ENCODE data around the gene PRDM16. TPM values are rescaled to one million over a fixed set of nuclear protein-coding genes. Genes with fewer than 3 reads are reported as not detected.

Gene PRDM16
- polyA plus RNA-seq, 6 donors from 2014 or later, result not detected

DNA sequence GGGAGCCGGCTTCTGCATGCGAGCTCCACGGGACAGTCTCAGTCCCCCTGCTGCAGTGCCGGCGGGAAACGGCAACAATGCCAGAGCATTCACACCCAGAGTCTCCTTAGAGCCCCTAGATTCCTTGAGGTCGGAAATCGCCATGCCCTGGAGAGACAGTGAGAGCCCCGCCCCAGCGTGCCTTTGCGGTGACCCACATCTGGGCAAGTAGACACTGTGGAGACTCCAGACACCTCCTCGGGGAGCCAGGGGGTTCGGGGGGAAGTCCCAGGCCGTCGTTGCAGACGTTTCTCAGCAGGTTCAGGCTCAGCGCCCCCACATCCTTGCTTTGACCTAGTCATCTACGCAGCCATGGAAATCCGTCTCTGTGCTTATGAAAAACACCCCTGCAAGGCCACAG, 304.2 kb downstream of the PRDM16 start:
- no peak for DNase-seq

DNA sequence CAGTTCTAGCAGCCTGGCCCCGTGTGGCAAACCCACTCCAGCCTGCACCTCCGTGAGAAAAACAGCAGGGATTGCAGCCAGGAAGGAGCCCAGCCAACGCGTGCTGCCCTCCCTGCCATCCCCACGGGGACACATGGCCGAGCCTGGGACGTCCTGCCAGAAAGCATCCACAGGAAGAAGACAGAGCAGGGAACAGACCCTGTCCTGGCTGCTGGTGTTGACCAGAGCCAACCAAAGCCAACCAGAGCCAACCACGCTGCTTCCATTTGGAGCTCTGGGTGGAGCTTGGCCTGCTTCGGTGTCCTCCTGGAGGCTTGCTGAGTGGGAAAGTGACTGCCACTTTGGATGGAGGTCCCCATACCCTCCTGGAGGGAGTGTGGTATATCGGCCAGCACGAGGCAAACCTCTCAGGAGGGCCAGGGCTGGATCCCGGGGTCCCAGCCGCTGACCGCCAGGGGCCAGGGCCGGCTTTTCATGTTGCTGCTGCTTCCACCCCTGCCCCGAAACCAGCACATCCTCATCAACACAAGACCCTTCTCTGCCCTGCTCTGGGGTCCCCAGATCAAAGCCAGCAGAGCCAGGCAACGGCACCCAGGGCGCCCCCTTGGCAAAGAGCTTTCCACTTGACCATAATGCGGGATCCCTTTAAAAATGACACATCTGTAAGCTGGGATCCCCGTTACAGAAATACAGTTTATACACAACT, 304.9 kb downstream of the PRDM16 start:
- Mint-ChIP-seq H3K4me1 (no peaks in the 10 kb centered on the region), H3K9me3 (peaks cover 0 to 8% (median 0%) of the 10 kb centered on the region in 7 donors), H3K36me3 (no peaks in the 10 kb centered on the region), H3K27me3 (peaks cover 0 to 27% (median 19%) of the 10 kb centered on the region in 3 donors), H3K27ac (no peak overlapping the region), H3K4me3 (no peak overlapping the region)
- DNase-seq, result no peak
- ATAC-seq (ENCODE audit: low read depth in 2 of 2), result no peak

More for the DNA sequence above, 304.2 kb downstream of the PRDM16 start:
- Mint-ChIP-seq H3K27ac (no peak overlapping the region), H3K4me3 (no peak overlapping the region), H3K36me3 (no peaks in the 10 kb centered on the region), H3K27me3 (peaks cover 0 to 27% (median 19%) of the 10 kb centered on the region in 3 donors), H3K9me3 (peaks cover 0 to 8% (median 0%) of the 10 kb centered on the region in 7 donors), H3K4me1 (no peaks in the 10 kb centered on the region)
- ATAC-seq (ENCODE audit: low read depth in 2 of 2), result no peak

DNA sequence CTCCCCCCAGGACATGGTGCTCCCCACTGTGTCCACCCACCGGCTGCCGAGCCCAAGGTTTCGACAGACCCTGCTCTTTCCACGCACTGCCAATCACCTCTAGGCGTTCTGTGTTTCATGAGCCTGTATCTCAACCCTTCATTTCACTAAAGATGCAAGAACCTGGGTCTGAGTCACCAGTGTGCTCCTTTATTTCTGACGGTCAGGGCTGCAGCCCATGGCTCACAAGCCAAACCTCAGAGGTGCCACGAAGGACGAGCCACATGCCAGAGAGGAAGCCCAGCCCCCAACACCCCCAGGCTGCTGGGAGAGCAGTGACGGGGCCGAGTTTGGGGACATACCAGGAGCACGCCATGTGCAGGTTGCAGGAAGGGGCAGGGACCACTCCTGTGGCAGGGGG, 306.2 kb downstream of the PRDM16 start:
- ATAC-seq (ENCODE audit: low read depth in 2 of 2) (no peak), DNase-seq (no peak)
- Mint-ChIP-seq H3K27me3 (peaks cover 0 to 27% (median 19%) of the 10 kb centered on the region in 3 donors), H3K4me3 (no peak overlapping the region), H3K4me1 (no peaks in the 10 kb centered on the region), H3K36me3 (no peaks in the 10 kb centered on the region), H3K9me3 (peaks cover 0 to 8% (median 0%) of the 10 kb centered on the region in 7 donors), H3K27ac (no peak overlapping the region)

DNA sequence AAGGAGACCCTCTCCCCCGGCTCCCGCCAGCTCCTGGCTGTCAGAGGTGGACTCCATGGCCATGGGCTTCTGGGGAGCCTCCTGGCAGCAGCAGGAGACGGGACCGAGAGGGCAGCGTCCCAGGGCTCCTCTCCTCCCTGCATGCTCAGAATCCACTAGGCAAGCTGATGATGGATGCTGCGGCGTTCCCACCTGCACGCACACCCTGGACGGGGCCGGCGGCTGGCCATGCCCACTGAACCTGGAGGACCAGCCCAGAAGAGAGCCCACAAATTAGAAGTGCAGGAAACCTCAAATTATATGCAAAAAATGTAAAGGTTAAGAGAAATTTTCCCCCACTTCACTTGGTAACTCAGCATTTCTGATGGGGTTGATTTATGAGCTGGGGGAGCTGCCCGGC, 308.2 kb downstream of the PRDM16 start:
- no peaks in the 10 kb centered on the region for H3K9me3 Mint-ChIP-seq
- no peak for ATAC-seq (ENCODE audit: low read depth in 2 of 2)
- no peak overlapping the region for H3K4me3 Mint-ChIP-seq
- H3K36me3 Mint-ChIP-seq, result no peaks in the 10 kb centered on the region
- DNase-seq, result no peak
- H3K27me3 Mint-ChIP-seq, result peaks cover 0 to 13% (median 12%) of the 10 kb centered on the region in 3 donors
- no peak overlapping the region for H3K27ac Mint-ChIP-seq
- no peaks in the 10 kb centered on the region for H3K4me1 Mint-ChIP-seq

DNA sequence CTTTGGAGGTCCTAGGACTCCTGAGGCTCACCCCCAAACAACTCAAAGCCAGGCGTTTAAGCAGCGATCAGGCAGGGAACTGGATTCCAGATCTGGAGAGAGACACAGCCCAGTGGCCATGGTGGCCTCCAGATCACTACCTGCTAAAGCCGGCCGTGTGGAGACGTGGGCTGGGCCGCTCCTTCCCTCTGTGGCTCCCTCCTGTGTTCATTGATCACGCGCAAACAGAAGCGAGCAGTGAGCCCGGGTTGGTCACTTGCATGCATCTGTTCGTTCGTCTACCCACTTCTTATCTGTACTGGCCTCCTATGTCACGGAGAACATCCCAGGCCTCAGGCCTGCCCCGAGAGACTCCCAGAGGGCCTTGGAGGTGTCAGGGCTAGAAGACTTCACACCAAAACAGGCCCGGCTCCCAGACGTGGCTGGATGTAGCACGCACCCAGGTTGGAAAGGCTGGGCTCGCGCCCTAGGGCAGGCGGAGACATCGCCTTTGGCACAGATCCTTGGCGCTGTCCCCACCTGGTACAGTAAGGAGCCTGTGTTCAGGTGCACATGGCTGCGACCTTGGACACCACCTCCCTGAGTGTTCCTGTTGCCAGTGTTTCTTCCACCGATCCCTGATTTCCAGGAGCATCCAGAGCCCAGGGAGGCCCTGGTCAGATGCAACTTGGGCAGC, 308.7 kb downstream of the PRDM16 start:
- Mint-ChIP-seq H3K36me3 (no peaks in the 10 kb centered on the region), H3K9me3 (no peaks in the 10 kb centered on the region), H3K4me1 (no peaks in the 10 kb centered on the region), H3K27me3 (peaks cover 0 to 13% (median 8%) of the 10 kb centered on the region in 3 donors), H3K27ac (no peak overlapping the region), H3K4me3 (no peak overlapping the region)
- DNase-seq, result no peak
- ATAC-seq (ENCODE audit: low read depth in 2 of 2), result no peak

DNA sequence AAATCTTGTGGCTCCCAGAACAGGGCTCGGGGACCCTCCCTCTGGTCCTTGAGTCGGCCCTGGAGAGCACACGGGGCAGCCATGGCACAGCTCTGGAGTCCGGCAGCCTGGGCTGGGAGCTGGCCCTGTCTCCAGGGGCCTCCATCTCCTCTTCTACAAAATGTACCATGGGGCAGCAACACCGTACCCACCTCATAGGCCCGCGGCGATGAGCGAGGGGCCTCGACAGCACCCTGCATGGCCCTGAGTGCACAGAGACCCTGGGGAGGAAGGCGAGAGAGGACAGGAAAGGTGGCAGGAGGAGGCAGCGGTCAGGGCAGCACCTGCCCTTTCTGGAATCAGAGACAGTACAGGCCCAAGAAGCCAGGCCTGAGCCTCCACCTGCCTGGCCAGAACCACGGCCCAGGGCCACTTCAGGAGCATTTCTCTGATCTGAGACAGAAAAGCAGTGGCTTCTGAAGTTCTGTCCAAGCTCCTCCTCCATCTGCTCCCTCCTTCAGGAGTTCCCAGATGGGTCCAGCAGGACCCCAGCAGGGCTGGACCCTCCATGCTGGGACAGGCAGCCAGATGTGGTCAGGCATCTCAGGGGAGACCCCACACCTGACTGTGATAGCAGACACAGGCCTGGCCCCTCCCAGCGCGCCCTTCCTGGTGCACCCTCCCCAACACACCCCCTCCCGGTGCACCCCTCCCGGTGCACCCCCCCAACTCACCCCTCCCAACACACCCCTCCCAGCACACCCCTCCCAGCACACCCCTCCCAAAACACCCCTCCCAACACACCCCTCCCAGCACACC, 309.6 kb downstream of the PRDM16 start:
- Mint-ChIP-seq H3K36me3 (no peaks in the 10 kb centered on the region), H3K4me3 (no peak overlapping the region), H3K4me1 (no peaks in the 10 kb centered on the region), H3K27me3 (peaks cover 0 to 13% (median 11%) of the 10 kb centered on the region in 3 donors), H3K27ac (no peak overlapping the region), H3K9me3 (no peaks in the 10 kb centered on the region)
- DNase-seq (no peak), ATAC-seq (ENCODE audit: low read depth in 2 of 2) (no peak)

DNA sequence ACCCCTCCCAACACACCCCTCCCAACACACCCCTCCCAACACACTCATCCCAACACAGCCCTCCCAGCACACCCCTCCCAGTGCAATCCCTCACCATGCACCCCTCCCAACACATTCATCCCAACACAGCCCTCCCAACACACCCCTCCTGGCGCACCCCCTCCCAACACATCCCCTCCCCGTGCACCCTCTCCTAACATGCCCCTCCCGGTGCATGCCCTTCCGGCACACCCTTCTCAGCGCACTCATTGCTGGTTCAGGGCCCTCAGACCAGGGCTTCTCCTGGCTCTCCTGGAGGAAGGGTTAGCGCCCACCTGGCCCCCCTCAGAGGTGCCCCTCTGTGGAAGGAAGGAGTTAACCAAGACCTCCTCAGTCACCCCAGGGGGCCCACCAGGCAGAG, 310.9 kb downstream of the PRDM16 start:
- H3K4me3 Mint-ChIP-seq, result no peak overlapping the region
- no peak for DNase-seq
- H3K36me3 Mint-ChIP-seq, result no peaks in the 10 kb centered on the region
- H3K9me3 Mint-ChIP-seq, result no peaks in the 10 kb centered on the region
- H3K27ac Mint-ChIP-seq, result no peak overlapping the region
- no peak for ATAC-seq (ENCODE audit: low read depth in 2 of 2)
- no peaks in the 10 kb centered on the region for H3K4me1 Mint-ChIP-seq
- H3K27me3 Mint-ChIP-seq, result peaks cover 0 to 14% (median 13%) of the 10 kb centered on the region in 3 donors

DNA sequence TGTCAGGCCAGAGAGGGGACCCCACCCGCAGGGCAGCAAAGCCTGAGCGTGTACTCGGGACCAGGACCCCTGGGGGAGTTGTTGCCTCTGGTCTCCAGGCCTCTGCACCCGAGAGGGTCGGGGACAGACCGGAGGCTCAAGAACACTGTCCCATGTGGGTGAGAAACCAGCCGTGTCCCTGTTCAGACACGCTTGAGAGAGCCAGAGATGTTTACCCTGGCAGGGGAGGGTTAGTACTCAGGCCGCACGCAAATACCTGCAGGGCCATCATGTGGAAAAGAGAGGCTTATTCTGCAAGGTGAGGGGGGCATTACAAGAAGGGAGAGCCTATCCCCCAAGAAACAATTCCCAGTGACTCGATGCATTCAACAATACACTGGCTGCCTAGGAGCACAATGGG, 311.5 kb downstream of the PRDM16 start:
- Mint-ChIP-seq H3K9me3 (no peaks in the 10 kb centered on the region), H3K36me3 (no peaks in the 10 kb centered on the region), H3K27me3 (peaks cover 0 to 12% (median 11%) of the 10 kb centered on the region in 3 donors), H3K27ac (peak overlapping the region in 1 of 6 donors; percentile 72), H3K4me1 (no peaks in the 10 kb centered on the region), H3K4me3 (no peak overlapping the region)
- no peak for ATAC-seq (ENCODE audit: low read depth in 2 of 2)
- DNase-seq, result no peak

DNA sequence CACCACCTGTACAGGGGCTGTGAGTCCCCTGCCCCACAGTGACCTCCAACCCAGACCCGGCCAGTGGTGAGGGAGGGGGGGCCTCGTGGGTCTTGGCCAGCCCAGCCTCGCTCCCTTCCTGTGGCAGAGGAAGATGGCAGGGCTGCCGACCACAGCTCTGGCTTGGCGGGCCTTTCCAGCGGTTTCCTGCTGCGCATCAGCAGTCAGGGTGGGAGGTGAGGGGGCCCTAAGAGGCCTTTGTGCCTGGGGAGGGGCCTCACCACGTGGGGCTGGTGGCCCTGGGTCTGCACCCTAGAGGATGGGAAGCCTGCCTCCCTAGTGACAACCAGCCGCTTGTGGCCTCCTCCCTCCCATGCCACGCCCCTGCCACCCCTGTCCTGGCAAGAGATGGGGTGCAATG, 312.9 kb downstream of the PRDM16 start:
- H3K27ac Mint-ChIP-seq, result no peak overlapping the region
- H3K9me3 Mint-ChIP-seq, result no peaks in the 10 kb centered on the region
- no peak for DNase-seq
- H3K4me3 Mint-ChIP-seq, result no peak overlapping the region
- no peaks in the 10 kb centered on the region for H3K4me1 Mint-ChIP-seq
- ATAC-seq (ENCODE audit: low read depth in 2 of 2), result no peak
- no peaks in the 10 kb centered on the region for H3K36me3 Mint-ChIP-seq
- peaks cover 0 to 8% (median 7%) of the 10 kb centered on the region in 3 donors for H3K27me3 Mint-ChIP-seq

DNA sequence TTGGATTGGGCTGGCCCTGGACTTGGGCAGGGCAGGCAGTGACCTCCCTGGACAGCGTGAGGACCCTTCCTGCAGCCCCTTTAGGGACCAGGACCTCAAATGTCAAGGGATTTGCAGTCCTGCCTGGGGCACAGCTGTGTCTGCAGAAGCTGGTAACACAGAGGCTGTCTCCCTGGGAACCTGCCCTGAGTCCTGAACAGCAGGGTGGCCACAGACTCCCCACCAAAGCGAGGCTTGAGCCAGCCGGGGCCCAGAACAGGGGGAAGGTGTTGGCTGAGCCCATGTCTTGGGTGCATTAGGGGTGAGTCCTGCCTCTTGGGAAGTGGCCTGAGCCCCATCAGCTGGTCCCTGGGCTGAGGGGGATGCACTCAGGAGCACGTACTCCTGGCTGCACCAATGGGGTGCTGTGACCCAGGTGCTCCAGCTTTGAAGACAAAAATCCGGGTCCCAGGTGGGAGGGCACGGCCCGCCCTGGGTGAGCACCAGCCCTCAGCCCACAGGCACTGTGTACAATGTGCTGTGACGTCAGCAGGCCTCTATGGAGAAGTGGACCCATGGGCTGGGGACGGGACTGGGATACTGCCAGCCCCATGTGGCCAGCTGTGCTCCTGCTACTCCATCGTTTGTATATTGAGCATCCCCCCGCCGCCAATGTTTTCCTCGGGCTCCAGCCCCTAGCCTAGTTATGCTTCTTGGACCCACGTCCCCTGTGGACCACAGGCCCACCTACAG, 313.5 kb downstream of the PRDM16 start:
- no peak overlapping the region for H3K4me3 Mint-ChIP-seq
- no peak overlapping the region for H3K27ac Mint-ChIP-seq
- DNase-seq (no peak), ATAC-seq (ENCODE audit: low read depth in 2 of 2) (no peak)
- H3K36me3 Mint-ChIP-seq, result no peaks in the 10 kb centered on the region
- no peaks in the 10 kb centered on the region for H3K4me1 Mint-ChIP-seq
- peaks cover 0 to 8% (median 7%) of the 10 kb centered on the region in 3 donors for H3K27me3 Mint-ChIP-seq
- no peaks in the 10 kb centered on the region for H3K9me3 Mint-ChIP-seq

DNA sequence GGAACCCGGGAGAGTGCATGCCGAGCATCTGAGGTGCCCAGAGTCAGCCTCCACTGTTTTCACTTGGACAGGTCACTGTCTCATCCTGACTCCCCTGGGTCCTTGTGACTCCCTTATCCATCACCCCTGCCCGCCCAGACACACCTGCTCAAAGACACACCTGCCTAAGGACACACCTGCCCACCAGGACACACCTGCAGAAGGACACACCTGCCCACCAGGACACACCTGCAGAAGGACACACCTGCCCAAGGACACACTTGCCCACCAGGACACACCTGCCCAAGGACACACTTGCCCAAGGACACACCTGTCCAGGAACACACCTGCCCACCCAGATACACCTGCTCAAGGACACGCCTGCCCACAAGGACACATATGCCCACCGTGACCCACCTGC, 314.7 kb downstream of the PRDM16 start:
- ATAC-seq (ENCODE audit: low read depth in 2 of 2), result no peak
- no peaks in the 10 kb centered on the region for H3K36me3 Mint-ChIP-seq

DNA sequence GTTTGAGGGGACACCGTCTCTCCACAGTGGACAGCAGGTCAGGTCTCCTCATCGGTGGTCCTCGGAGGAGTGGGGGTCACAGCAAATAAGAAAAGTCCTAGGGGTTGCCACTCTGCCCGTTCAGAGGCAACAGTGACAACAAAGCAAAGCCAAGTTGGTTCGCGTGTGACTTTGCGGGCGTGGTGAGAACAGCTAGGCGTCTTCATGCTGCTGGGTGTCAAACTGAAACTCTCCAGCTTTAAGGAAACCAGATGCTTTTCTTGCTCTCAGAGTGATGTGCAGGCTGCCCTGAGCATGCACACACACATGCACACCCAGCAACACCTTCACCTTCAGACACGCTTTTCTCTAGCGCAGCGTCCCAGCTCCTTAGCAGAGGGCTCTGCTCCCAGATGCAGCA, 315.4 kb downstream of the PRDM16 start:
- DNase-seq, result no peak
- no peak overlapping the region for H3K27ac Mint-ChIP-seq
- H3K36me3 Mint-ChIP-seq, result no peaks in the 10 kb centered on the region
- H3K4me3 Mint-ChIP-seq, result no peak overlapping the region
- H3K9me3 Mint-ChIP-seq, result no peaks in the 10 kb centered on the region
- ATAC-seq (ENCODE audit: low read depth in 2 of 2), result no peak
- H3K27me3 Mint-ChIP-seq, result peaks cover 0 to 12% (median 8%) of the 10 kb centered on the region in 3 donors
- H3K4me1 Mint-ChIP-seq, result no peaks in the 10 kb centered on the region

More for the DNA sequence above, 314.7 kb downstream of the PRDM16 start:
- H3K4me1 Mint-ChIP-seq, result no peaks in the 10 kb centered on the region
- H3K9me3 Mint-ChIP-seq, result no peaks in the 10 kb centered on the region
- H3K4me3 Mint-ChIP-seq, result no peak overlapping the region
- H3K27ac Mint-ChIP-seq, result peak overlapping the region in 1 of 6 donors; percentile 4
- no peak for DNase-seq
- H3K27me3 Mint-ChIP-seq, result peaks cover 0 to 8% (median 7%) of the 10 kb centered on the region in 3 donors

All from naive B cell (primary cell).